ENCODE data around the gene CCM2. TPM values are rescaled to one million over a fixed set of nuclear protein-coding genes. Genes with fewer than 3 reads are reported as not detected.

The CCM2 gene
- total and polyA plus RNA-seq, 2 of the 8 experiments (the other 6 are each of a cell fraction or from before 2014, with no cell fraction given), result 31.6 to 41.2 TPM

GRCh38 chr7:45088821-45089340 is 88.9 kb downstream of the CCM2 start, which contains the start of gene NACAD:
Gene NACAD (minus strand): TSS chr7:45088969. CDS start chr7:45088894, 75 bp downstream.
- peak within 1 kb of the TSS in 1 of 4 experiments; percentile 22; a peak in 1 of 7 replicates for H3K9ac ChIP-seq (replicated peaks in 1 of 4; ENCODE audit: extremely low read depth in 1 of 4, low read depth in 3 of 4, low read length in 3 of 4)
- peaks cover 0 to 15% (median 10%) of the 10 kb centered on the region in 4 experiments; a peak in 5 of 7 replicates for H3K27me3 ChIP-seq (replicated peaks in 1 of 4; ENCODE audit: control insufficient read depth in 3 of 4, extremely low read depth in 1 of 4, insufficient read depth in 3 of 4, low read length in 3 of 4)
- no peak within 1 kb of the TSS for H2AK5ac ChIP-seq (ENCODE audit: low read depth, low read length)
- H2BK20ac ChIP-seq (ENCODE audit: low read length), result no peak within 1 kb of the TSS
- TF ChIP-seq KDM4A (IDR thresholded peaks at IDR 0.05; ENCODE audit: low read depth, low read length, severe bottlenecking) (peak; percentile 84), CREB1 (IDR thresholded peaks at IDR 0.05) (peak; percentile 74; the same call in 1 of the 2 replicates), NANOG (IDR thresholded peaks at IDR 0.05; ENCODE audit: insufficient read depth, low read depth, low read length, poor library complexity, severe bottlenecking) (no peak), RBBP5 (IDR thresholded peaks at IDR 0.05; ENCODE audit: borderline replicate concordance, low read depth, low read length) (peak; percentile 80; the same call in 1 of the 2 replicates), SUZ12 (IDR thresholded peaks at IDR 0.05; ENCODE audit: low read length) (no peak), SIN3A (conservative IDR thresholded peaks at IDR 0.05 in 1 of 2, IDR thresholded peaks at IDR 0.05 in 1 of 2; ENCODE audit: low read depth in 1 of 2, low read length in 2 of 2) (peak in 1 of 2 experiments; percentile 35; a peak in 1 of 4 replicates), SRF (IDR thresholded peaks at IDR 0.05; ENCODE audit: low read depth, low read length) (no peak), EGR1 (IDR thresholded peaks at IDR 0.05; ENCODE audit: borderline replicate concordance, low read depth, low read length) (no peak)
- H3K4me2 ChIP-seq (ENCODE audit: insufficient read depth in 1 of 2, low read depth in 2 of 2, low read length in 2 of 2), result peak within 1 kb of the TSS; percentile 59 to 88
- no peak within 1 kb of the TSS for H4K5ac ChIP-seq (ENCODE audit: insufficient read length, low read depth, low read length)
- no peak within 1 kb of the TSS for H3K14ac ChIP-seq (ENCODE audit: insufficient read length)
- H3K56ac ChIP-seq (replicated peaks; ENCODE audit: insufficient read length, low read depth, low read length), result no peak within 1 kb of the TSS
- H3K27ac ChIP-seq (ENCODE audit: low read depth, low read length), result no peak within 1 kb of the TSS
- H4K20me1 ChIP-seq (replicated peaks in 1 of 2; ENCODE audit: control insufficient read depth in 1 of 2, insufficient read depth in 2 of 2, low read length in 2 of 2), result peaks cover 0 to 3% of the 10 kb centered on the region in 2 experiments
- H2BK5ac ChIP-seq (ENCODE audit: low read depth, low read length), result no peak within 1 kb of the TSS; the same call in 1 of the 2 replicates
- H3K23me2 ChIP-seq (ENCODE audit: low read depth, low read length), result peaks cover 2% of the 10 kb centered on the region; the same call in 1 of the 2 replicates
- no peak within 1 kb of the TSS for H2BK12ac ChIP-seq (ENCODE audit: low read depth, low read length)
- WGBS, 2 experiments (ENCODE audit: extremely low coverage in 1 of 2, insufficient coverage in 1 of 2, insufficient read length in 1 of 2, insufficient replicate concordance in 2 of 2, low coverage in 1 of 2, low lambda C conversion rate in 2 of 2, missing lambda C conversion rate in 1 of 2), result 3% methylated on average over 8 of the region's 50 CpGs; no CpG with 5 or more reads in 1 of the 2 experiments
- FAIRE-seq, result no peak
- no peaks in the 10 kb centered on the region for H3K79me2 ChIP-seq (ENCODE audit: control insufficient read depth in 1 of 2, insufficient read depth in 2 of 2, low read length in 2 of 2)
- H2AFZ ChIP-seq (ENCODE audit: low read length), result peak within 1 kb of the TSS; percentile 86
- peak in 1 of 2 experiments; percentile 81 for DNase-seq (ENCODE audit: low read depth in 1 of 2, low spot score in 2 of 2)
- H3K79me1 ChIP-seq (ENCODE audit: low read depth, low read length), result no peaks in the 10 kb centered on the region
- H3K18ac ChIP-seq (ENCODE audit: extremely low read depth, low read length), result no peak within 1 kb of the TSS; the same call in 1 of the 2 replicates
- H3K4ac ChIP-seq (replicated peaks; ENCODE audit: insufficient read length, low read depth, low read length), result no peak within 1 kb of the TSS
- H2BK15ac ChIP-seq (ENCODE audit: low read length), result no peak within 1 kb of the TSS
- H4K8ac ChIP-seq (ENCODE audit: extremely low read depth, insufficient read depth, low read length), result peak within 1 kb of the TSS; percentile 90
- H3K4me3 ChIP-seq (ENCODE audit: extremely low read depth in 1 of 4, insufficient read depth in 2 of 4, low read depth in 3 of 4, low read length in 4 of 4), result peak within 1 kb of the TSS; percentile 53 to 75 (median 57)
- H3K23ac ChIP-seq (ENCODE audit: insufficient read length), result no peak within 1 kb of the TSS
- H4K91ac ChIP-seq (replicated peaks; ENCODE audit: insufficient read length, low read length), result peak within 1 kb of the TSS; percentile 8
- no peaks in the 10 kb centered on the region for H3K36me3 ChIP-seq (ENCODE audit: control insufficient read depth in 2 of 4, insufficient read depth in 4 of 4, low read length in 3 of 4)
- H2BK120ac ChIP-seq (replicated peaks; ENCODE audit: low read depth, low read length), result no peak within 1 kb of the TSS
- H3K9me3 ChIP-seq (ENCODE audit: insufficient read depth in 2 of 2, low read depth in 1 of 2, low read length in 1 of 2), result no peaks in the 10 kb centered on the region
- POLR2A ChIA-PET (ENCODE audit: partially characterized antibody), result interaction anchor here (1.0 to 3.0 kb wide), 6 partner anchors 8 to 89 kb away, joined by 3 to 11 read pairs (median 6); partner anchors contain the start of genes CCM2 and TBRG4
- CTCF ChIA-PET (ENCODE audit: partially characterized antibody), result interaction anchor here (1.2 to 1.7 kb wide), 2 partner anchors 47 to 115 kb away, joined by 3 to 7 read pairs; no protein-coding TSS in a partner anchor
- H3K4me1 ChIP-seq (replicated peaks in 1 of 4; ENCODE audit: control insufficient read depth in 3 of 4, insufficient read depth in 4 of 4, low read length in 3 of 4), result peaks cover 2 to 11% (median 6%) of the 10 kb centered on the region in 4 experiments; a peak in 5 of 7 replicates

Measured in H1 (cell line).